GM19240 (cell line): ENCODE data around the gene CLTC.
"Not testable (repeated sequence)": the region's sequence is repeated elsewhere in the genome, so short reads cannot be mapped to it uniquely, and the experiment has no call there.

Experiments used
- DNase-seq: peaks from one replicate; pipeline ENCODE4 v3.0.0; 2011; ENCODE audit warnings: low spot score; ENCODE audit not compliant: insufficient read length

Gene CLTC

DNA sequence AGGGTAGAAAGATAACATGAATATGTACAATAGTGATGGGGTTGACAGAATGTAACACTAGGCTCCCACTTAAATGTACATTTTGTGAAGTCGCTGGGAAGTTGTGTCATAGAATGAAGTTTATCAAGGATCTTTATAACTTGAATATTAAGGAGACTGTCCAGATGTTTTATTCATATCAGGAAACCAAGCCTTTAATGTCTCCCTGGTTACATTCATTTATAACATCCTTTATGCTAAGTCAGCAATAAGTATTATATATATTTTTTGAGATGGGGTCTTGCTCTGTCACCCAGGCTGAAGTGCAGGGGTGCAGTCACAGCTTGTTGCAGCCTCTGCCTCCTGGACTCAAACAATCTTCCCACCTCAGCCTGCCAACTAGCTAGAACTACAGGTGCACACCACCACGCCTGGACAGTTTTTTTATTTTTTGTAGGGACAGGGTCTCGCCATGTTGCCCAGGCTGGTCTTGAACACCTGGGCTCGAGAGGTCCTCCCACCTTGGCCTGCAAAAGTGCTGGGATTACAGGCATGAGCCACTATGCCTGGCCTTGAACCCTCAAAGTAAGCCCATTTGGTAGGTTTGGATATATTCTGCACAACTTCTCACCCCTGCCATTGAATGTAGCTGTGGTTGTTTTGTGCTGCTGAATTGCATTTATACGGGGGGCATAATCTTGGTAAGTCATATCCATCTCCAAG, 14.1 kb downstream of the CLTC start:
- no peak for DNase-seq

DNA sequence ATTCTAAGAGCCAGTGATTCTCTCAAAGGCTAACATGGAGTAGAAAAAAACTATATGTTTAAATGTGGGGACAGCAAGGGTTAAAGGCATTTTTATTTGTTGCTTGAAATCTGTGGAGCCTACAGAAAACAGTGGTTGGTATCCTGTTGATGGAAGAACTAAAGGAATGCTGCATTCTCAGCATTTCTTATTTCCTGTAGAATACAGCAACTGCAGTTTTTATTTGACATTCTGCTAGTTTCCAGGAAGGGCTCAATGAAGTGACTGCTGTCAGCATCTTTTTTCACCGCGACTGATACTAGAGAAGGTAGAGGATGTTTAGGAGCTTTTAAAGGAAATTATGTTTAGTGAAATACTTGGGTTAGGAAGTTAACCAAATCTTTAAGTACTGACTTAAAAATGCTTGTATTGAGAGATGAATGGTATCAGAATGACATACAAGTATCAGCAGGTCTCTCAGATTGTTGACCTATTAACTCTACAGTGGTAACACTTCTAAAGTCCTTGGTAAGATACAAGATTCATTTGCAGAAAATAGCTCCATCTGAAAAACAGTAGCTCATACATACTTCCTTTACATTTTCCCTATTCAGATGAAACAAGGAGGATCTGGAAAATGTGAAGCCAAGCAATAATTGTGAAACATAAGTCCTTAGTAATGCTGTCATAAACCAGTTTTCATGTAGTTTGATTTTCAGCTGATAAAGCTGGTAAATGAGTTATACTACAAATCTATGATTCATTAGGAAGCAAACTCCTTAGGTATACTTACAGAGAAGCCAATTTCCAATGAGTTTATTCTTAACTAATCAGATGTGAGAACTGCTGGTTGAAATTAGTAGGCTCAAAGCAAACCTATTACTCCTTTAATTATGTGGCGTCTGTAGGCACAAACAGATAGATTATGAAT, 15.2 kb downstream of the CLTC start:
- DNase-seq = no peak

DNA sequence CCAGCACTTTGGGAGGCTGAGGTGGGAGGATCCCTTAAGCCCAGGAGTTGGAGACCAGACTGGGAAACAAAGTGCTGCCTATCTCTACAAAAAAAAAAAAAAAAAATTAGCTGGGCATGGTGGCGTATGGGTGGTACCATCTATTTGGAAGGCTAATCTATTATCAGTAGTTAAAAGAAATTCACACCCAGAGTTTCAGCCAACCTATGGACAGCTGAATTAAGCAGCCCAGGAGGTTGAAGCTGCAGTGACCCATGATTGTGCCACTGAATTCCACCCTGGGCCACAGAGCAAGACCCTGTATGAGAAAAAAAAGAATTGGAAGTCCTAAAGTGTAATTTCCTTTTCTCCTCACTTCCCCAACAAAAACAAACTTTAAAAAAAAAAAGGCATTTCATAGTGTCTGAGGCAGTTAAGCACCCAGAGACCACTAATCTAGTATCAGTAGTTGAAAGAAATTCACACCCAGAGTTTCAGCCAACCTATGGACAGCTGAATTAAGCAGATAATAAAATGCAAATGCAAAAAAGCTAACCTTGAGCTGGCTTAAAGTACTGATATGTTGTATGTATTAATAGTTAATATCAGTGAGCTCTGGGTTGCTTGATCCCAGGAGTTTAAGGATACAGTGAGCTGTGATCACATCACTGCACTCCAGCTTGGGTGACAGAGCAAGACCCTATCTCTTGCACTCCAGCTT, 18.1 kb downstream of the CLTC start:
- DNase-seq = no peak

DNA sequence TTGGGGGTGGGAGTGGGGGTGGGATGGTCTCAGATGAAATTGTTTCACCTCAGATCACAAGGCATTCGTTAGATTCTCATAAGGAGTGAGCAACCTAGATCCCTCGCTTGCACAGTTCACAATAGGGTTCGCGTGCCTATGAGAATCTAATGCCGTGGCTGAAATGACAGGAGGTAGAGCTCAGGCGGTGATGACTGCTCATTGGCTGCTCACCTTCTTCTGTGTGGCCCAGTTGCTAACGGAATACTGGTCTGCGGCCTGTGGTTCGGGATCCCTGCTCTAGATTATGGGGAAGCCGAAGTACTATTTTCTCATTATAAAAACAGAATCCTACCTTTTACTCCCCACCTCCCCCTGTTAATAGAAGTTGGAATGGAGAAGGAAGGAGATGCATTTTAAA, 18.9 kb downstream of the CLTC start:
- DNase-seq = no peak

DNA sequence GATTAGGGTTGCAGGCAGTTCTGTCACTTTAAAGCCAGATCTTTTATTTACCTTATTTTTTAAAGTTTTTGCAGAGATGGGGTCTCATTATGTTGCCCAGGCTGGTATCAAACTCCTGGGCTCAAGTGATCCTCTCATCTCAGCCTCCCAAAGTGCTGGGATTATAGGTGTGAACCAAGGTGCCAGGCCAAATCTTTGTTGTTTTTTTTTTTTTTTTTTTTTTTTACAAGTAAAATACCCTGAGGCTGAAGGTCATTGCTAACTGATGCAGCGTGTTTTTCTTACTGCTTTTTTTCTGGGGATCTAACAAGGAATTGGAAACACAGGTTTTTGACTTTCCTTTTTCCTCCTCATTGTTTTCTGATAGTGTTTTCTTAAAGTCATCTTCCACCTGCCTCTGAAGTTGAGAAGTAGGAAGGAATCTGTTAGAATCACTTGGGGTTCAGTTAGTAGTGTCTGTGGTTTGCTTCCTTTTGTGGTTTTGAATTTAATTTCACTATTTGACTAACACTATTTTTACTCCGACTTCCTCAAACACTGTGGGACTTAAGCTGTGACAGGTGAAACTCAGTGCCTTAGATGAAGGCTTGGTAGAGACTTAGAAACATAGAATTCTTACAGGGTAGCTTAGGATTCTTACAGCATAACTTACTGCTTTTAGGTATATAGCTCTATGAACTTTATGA, 22.2 kb downstream of the CLTC start:
- peak; percentile 33 for DNase-seq

DNA sequence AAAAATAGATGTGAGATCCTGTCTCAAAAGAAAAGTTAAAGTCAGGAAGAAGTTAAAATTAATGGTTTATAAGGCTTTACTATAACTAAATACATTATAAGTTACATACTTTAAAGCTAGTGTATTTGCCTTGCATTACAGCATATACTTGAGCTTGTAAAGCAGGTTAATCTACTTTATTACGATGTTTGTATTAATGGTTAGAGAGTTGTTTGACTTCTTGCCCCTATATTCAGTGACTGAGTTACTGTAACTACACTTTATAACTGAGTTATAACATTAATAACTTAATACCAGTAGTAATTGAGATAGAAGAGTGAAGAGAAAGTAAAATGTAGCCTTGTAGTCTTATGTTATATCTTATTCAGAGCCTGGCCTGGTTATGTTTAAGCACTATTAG, 22.9 kb downstream of the CLTC start:
- DNase-seq = no peak

DNA sequence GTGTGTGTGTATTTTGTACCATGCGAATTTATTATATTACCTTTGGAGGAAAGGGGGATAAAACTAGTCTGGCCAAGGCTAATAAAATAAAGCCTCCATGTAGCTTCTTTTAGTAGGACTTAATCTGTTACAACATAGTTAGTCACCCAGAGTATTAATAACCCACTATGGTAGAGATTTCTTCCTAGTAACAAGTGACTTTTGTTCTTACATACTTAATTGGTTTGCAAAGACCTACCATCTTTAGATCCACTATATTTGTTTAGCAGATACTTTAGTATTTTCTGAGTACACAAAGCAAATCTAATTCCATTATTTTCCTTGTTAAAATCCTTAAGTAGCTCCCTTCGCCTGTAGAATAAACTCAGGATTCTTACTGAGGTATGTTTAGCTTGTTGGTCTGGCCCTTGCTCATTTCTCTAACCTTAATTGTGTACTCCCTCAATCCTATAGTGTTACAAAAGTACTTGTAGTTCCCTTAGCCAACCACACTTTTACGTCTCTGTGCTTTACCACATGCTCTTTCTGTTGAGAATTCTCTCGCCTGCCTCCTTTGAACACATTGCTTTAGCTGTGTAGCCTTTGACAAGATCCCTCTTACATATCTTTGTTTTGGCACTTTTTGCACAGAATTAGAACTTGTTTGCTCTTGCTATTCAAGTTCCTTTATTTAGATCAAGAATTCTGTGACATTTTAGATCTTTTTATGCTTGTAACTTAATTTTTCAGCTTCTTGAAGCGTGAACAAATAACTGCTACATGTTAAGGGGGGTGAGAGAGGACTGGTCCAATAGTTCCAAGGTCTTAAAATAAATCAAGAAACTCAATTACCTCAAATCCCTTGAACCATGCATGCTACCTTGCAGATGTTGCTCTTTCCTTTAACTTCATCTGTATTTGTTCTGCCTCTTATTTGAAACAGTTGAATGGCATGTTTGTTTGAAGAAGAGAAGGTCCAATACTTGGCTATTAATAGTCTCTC, 23.8 kb downstream of the CLTC start:
- no peak for DNase-seq

DNA sequence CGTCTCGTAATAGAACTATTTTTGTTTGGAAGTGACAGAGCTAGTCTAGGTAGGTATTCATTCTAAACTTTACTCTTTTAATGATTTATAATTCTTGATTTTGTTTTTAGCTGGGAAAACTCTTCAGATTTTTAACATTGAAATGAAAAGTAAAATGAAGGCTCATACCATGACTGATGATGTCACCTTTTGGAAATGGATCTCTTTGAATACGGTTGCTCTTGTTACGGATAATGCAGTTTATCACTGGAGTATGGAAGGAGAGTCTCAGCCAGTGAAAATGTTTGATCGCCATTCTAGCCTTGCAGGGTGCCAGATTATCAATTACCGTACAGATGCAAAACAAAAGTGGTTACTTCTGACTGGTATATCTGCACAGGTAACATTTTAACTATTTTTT, 27.6 kb downstream of the CLTC start:
- DNase-seq = no peak

DNA sequence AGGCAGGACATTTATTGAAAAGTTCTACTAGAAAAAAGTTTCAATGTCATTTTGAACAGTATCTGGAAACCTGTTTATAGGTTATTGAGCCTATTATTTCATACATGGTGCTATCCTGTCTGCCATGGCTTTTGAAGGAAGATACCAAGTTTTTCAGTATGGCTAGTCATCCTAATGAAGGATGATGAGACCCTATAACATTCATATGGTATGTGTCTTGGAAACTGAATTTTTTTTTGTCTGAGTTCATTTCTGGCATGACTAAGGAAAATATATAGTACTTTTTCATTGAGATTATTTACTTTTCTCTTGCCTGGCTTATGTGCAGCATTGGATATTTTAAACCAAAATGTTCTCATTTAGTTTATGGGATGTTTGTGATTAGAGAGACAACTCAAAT, 30.2 kb downstream of the CLTC start:
- DNase-seq = no peak

DNA sequence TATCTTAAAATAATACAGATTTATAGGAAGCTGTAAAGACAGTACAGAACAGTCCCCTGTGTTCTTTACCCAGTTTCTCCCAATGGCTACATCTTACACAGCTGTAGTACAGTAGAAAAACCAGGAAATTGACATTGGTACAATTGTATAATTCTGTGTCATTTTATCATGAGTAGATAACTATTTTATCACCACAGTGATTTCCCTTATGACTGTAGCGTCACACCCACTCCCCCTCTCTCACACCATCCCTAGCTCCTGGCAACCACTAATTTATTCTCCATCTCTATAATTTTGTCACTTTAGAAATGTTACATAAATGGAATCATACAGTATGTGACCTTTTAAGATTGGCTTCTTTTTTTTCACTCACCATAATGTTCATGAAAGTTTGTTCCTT, 30.9 kb downstream of the CLTC start:
- no peak for DNase-seq

DNA sequence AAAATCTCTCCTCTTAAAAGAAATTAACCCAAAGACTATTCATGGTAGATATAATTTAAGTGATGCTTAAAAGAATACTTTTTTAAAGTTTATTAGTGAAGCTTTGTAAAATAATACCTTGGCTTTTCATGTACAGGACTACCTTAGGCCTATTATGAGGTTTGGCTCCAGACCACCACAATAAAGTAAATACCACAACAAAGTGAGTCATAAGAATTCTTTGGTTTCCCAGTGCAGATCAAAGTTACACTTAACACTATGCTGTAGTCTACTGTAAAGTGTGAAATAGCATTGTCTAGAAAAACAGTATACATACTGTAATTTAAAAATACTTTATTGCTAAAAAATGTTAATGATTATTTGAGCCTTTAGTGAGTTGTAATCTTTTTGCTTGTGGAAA, 31.7 kb downstream of the CLTC start:
- DNase-seq = no peak

DNA sequence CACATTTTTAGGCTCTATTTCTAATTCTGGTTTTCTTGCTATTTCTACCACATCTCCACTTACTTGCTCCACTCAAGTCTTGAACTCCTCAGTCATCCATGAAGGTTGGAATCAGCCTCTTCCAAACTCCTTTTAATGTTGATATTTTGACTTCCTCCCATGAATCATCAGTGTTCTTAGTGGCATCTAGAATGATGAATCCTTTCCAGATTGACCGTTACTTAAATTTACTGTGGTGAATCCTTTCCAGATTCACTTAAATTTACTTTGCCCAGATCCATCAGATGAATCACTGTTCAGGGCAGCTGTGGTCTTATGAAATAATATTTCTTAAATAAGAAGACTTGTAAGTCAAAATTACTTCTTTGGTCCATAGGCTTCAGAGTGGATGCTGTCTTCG, 32.4 kb downstream of the CLTC start:
- DNase-seq = no peak

DNA sequence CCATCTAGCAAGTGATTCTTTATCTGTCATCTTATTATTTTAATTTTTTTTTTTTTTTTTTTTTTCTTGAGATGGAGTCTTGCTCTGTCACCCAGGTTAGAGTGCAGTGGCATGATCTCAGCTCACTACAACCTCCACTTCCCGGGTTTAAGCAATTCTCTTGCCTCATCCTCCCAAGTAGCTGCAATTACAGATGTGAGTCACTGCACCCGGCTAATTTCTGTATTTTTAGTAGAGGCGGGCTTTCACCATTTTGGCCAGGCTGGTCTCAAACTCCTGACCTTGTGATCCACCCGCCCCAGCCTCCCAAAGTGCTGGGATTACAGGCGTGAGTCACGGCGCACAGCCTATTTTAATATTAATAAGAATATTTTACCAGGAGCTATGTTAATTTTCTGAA, 36.9 kb downstream of the CLTC start:
- not testable (repeated sequence) for DNase-seq

DNA sequence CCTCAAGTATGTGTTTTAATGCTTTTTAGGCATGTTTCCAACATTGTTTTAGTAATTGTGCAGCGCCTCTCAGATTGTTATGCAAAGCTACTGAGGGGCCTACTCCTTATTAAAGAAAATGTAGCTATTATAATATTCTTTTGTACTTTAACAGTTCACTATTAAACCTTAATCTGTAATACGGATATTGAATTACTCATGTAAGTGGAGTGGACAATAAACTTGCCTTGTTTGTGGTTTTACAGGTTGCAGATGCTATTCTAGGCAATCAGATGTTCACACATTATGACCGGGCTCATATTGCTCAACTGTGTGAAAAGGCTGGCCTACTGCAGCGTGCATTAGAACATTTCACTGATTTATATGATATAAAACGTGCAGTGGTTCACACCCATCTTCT, 46.5 kb downstream of the CLTC start:
- no peak for DNase-seq

DNA sequence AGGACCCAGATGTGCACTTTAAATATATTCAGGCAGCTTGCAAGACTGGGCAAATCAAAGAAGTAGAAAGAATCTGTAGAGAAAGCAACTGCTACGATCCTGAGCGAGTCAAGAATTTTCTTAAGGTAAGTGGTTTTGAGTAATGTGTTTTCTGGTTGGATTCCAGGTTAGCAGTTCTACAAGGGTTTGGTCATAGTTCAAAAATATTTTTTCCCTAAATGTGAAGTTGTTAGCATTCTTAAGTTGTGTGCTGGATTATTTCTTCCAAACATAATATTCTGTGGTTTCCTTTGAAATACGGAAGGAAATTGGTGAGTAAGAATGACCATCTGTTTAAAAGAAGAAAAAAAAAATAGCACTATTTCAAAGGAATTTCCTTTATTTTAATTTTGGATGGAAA, 49.1 kb downstream of the CLTC start:
- no peak for DNase-seq

DNA sequence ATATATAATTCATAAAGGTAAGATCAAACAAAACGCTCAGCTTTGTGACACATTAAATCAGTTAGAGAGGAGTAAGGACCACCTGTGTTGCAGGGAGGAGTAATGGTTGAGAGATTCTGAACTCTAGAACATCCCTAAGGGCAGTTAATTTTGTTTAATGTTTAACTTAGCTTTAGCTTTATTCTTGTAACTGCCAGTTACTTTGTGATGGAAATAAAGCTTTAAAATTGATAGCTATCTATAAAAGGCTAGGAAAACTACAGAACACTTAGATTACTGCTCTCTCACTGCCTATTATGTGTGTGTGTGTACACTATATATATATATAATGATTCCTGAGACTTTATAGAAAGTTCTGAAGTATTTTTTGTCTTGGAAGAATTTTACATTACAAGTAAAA, 49.7 kb downstream of the CLTC start:
- no peak for DNase-seq

DNA sequence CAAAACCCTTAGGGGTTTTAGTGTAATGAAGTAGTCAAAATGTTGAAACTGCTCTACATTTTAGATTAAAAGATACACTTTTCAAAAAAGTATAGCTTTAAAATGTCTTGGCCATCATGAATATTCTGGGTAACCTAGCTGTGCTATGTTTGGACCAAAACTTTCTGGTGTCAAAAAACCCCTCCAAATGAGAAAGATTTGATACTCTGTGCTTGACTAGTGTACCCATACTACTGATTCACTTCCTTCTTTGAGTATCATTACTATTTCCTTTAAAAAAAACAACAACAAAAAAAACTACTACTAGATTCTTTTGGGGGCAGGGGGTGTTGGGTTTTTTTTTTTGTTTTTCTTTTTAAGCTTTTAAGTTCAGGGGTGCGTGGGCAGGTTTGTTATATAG, 50.2 kb downstream of the CLTC start:
- DNase-seq = no peak

DNA sequence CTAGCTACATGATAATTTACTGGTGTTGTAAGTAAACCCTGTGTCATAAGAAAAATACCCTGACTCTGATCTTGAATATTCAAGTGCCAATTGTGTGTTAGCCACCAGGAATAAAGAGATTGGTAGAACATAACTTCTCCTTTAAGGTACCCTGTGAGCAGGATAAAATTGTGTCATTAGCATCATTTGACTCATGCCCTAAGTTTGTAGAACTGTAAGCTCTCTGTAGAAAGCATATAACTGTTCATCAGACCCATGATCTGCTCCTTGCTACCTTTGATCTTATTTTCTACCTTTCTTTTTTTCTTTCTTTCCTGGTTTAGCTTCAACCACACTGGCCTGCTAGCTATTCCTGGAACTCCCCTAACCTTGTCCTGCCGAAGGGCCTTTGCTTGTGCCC, 51.7 kb downstream of the CLTC start:
- DNase-seq = no peak

DNA sequence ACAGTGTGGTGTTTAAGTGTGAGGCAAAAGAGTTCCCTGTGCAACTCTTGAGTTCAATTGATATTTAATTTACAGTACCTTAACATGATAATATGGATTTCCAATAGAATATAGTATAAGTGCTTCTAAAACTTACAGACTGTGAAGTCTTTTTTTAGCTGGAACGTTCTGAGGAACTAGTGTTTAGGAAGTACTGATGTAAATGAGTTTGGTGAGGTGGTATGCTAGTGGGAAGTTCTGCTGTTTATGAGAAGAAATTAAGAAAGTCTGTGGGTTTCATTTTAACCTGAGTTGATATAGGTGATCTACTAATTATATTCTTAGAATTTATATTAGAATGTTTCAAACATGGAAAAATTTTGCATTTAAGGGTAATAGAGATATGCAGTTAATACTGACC, 55.5 kb downstream of the CLTC start:
- DNase-seq = no peak

DNA sequence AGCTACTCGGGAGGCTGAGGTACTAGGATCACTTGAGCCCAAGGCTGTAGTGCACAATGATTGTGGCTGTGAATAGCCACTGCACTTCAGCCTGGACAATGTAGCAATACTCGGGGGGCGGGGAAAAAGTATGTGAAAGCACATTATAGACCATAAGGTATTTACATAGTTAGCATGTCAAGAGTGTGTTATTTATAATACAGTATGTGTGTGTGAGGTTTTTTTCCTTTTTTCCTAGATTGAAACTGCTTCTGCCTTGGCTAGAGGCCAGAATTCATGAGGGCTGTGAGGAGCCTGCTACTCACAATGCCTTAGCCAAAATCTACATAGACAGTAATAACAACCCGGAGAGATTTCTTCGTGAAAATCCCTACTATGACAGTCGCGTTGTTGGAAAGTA, 57.0 kb downstream of the CLTC start:
- no peak for DNase-seq

DNA sequence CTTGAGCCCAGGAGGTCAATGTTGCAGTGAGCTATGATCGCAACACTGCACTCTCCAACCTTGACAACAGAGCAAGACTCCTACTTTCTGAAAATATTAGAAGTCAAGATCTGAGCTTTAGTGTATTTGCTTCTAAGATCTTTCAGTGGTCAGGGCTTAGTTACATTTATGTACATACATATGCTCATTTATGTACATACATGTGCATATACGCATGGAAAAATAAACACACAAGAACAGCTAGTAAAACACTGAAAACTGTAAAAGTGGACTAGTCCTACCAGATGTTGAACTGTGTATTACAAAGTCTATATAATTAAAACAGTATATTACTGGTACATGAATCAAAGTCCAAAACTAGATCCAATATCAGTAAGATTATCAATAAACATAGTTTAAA, 59.2 kb downstream of the CLTC start:
- DNase-seq = no peak
